ENCODE data around the gene GMDS.

DNA sequence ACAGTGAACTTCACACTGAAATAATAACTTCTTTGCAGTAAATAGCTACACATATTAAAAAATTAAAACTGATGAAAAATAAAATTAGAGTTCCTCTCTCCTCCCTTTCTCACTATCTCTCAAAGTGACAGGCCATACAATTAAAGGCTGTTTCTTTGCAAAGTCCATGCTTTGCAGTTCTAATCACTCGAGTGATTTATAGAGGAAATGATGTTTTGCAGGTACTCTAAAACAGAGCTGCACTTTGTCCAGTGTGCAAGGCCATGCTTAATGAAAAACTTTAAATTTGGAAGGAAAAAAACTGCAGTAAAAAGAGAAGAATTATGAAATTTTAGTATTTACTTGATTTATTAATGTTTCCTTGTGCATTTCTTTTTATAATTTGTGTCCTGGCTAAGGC lies 112.5 kb downstream of the GMDS start:
- TF ChIP-seq, protein P1, sequence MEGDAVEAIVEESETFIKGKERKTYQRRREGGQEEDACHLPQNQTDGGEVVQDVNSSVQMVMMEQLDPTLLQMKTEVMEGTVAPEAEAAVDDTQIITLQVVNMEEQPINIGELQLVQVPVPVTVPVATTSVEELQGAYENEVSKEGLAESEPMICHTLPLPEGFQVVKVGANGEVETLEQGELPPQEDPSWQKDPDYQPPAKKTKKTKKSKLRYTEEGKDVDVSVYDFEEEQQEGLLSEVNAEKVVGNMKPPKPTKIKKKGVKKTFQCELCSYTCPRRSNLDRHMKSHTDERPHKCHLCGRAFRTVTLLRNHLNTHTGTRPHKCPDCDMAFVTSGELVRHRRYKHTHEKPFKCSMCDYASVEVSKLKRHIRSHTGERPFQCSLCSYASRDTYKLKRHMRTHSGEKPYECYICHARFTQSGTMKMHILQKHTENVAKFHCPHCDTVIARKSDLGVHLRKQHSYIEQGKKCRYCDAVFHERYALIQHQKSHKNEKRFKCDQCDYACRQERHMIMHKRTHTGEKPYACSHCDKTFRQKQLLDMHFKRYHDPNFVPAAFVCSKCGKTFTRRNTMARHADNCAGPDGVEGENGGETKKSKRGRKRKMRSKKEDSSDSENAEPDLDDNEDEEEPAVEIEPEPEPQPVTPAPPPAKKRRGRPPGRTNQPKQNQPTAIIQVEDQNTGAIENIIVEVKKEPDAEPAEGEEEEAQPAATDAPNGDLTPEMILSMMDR (optimal IDR thresholded peaks at IDR 0.05 in 1 of 3, IDR thresholded peaks at IDR 0.05 in 1 of 3, conservative IDR thresholded peaks at IDR 0.05 in 1 of 3; ENCODE audit: extremely low read depth in 1 of 3, insufficient read depth in 2 of 3, low read length in 3 of 3), result no peak
- TF ChIP-seq EZH2 (IDR thresholded peaks at IDR 0.05; ENCODE audit: low read length), result no peak

All from keratinocyte (primary cell).